CD14-positive monocyte (primary cell): ENCODE data around the gene AGK. TPM values are rescaled to one million over a fixed set of nuclear protein-coding genes. Genes with fewer than 3 reads are reported as not detected.

Experiments used
- DNase-seq, 3 donors: peaks; one replicate each; pipeline ENCODE4 v3.0.0-alpha.2; 2011 to 2022
- H2AFZ ChIP-seq: 2 replicates; pipeline ENCODE4 v1.6.0; 2012; ENCODE audit warnings: mild to moderate bottlenecking, low read depth, low read length, inconsistent platforms; ENCODE audit not compliant: insufficient read depth, poor library complexity, severe bottlenecking
- H3K27ac ChIP-seq, 2 donors: 1 replicate in 1 of 2; 2 replicates in 1 of 2; pipeline ENCODE4 v1.5.1; 2012 to 2013; ENCODE audit warnings: low read length in 2 of 2, control low read depth in 1 of 2, inconsistent platforms in 1 of 2, low read depth in 1 of 2, mild to moderate bottlenecking in 1 of 2
- H3K27me3 ChIP-seq, 2 donors: one replicate each; pipeline versions ENCODE4 v1.6.0 to v1.6.1; 2011 to 2013; ENCODE audit warnings: low read length in 2 of 2; ENCODE audit not compliant: control insufficient read depth in 2 of 2, insufficient read depth in 2 of 2
- H3K36me3 ChIP-seq, 2 donors: replicated peaks in 1 of 2; 1 replicate in 1 of 2; 2 replicates in 1 of 2; pipeline versions ENCODE4 v1.5.1 to v1.6.1; 2012 to 2013; ENCODE audit warnings: low read length in 2 of 2, control low read depth in 1 of 2, inconsistent platforms in 1 of 2, mild to moderate bottlenecking in 1 of 2; ENCODE audit not compliant: insufficient read depth in 2 of 2, control insufficient read depth in 1 of 2
- H3K4me1 ChIP-seq, 2 donors: 1 replicate in 1 of 2; 2 replicates in 1 of 2; pipeline versions ENCODE4 v1.5.1 to v1.6.1; 2012 to 2013; ENCODE audit warnings: low read length in 2 of 2, control low read depth in 1 of 2, inconsistent platforms in 1 of 2, mild to moderate bottlenecking in 1 of 2, moderate library complexity in 1 of 2; ENCODE audit not compliant: insufficient read depth in 2 of 2, control insufficient read depth in 1 of 2
- H3K4me2 ChIP-seq: replicated peaks from 2 replicates; pipeline ENCODE3; 2012; ENCODE audit warnings: low read length, moderate library complexity, mild to moderate bottlenecking; ENCODE audit not compliant: poor library complexity, severe bottlenecking; ENCODE audit errors: extremely low read depth
- H3K4me3 ChIP-seq, 3 experiments: fragments of 200-600 bp in 1 of 3; sonication (generic) in 1 of 3; replicated peaks in 1 of 3; 1 replicate in 2 of 3; 2 replicates in 1 of 3; pipeline ENCODE4 v1.5.1; 2011 to 2013; ENCODE audit warnings: low read length in 3 of 3, mild to moderate bottlenecking in 3 of 3, control low read depth in 2 of 3, low read depth in 2 of 3, inconsistent platforms in 1 of 3, moderate library complexity in 1 of 3
- H3K79me2 ChIP-seq: 2 replicates; pipeline ENCODE4 v1.6.0; 2012; ENCODE audit warnings: mild to moderate bottlenecking, control low read depth, inconsistent platforms, low read length, moderate library complexity; ENCODE audit not compliant: insufficient read depth
- H3K9ac ChIP-seq: 2 replicates; pipeline ENCODE4 v1.6.0; 2017; ENCODE audit warnings: low read length, mild to moderate bottlenecking; ENCODE audit not compliant: insufficient read depth, poor library complexity, severe bottlenecking
- H3K9me3 ChIP-seq, 2 donors: replicated peaks in 1 of 2; 1 replicate in 1 of 2; 2 replicates in 1 of 2; pipeline versions ENCODE4 v1.5.1 to v1.6.1; 2012 to 2013; ENCODE audit warnings: low read length in 2 of 2, control low read depth in 1 of 2; ENCODE audit not compliant: control insufficient read depth in 1 of 2, insufficient read depth in 1 of 2
- H4K20me1 ChIP-seq: 2 replicates; pipeline ENCODE4 v1.6.0; 2012; ENCODE audit warnings: mild to moderate bottlenecking, low read length, control low read depth, moderate library complexity; ENCODE audit not compliant: insufficient read depth
- H3K27ac Mint-ChIP-seq, 7 donors: one replicate each; pipeline ENCODE4 v1.8.0; 2020; ENCODE audit warnings: mild to moderate bottlenecking in 7 of 7, mixed read lengths in 7 of 7, moderate library complexity in 6 of 7, inconsistent platforms in 2 of 7
- H3K27me3 Mint-ChIP-seq, 3 donors: one replicate each; pipeline ENCODE4 v1.8.0; 2021 to 2022; ENCODE audit warnings: low read depth in 3 of 3, mild to moderate bottlenecking in 3 of 3, mixed read lengths in 3 of 3, moderate library complexity in 3 of 3, inconsistent platforms in 1 of 3
- H3K36me3 Mint-ChIP-seq, 2 donors: one replicate each; pipeline ENCODE4 v1.8.0; 2020; ENCODE audit warnings: mixed read lengths in 2 of 2, inconsistent platforms in 1 of 2, mild to moderate bottlenecking in 1 of 2
- H3K4me1 Mint-ChIP-seq: one replicate; pipeline ENCODE4 v1.8.0; 2020; ENCODE audit warnings: mild to moderate bottlenecking, mixed read lengths
- H3K4me3 Mint-ChIP-seq, 2 donors: one replicate each; pipeline ENCODE4 v1.8.0; 2020; ENCODE audit warnings: mild to moderate bottlenecking in 2 of 2, mixed read lengths in 2 of 2, moderate library complexity in 1 of 2
- H3K9me3 Mint-ChIP-seq, 7 donors: one replicate each; pipeline ENCODE4 v1.8.0; 2020 to 2022; ENCODE audit warnings: mixed read lengths in 7 of 7, mild to moderate bottlenecking in 6 of 7, moderate library complexity in 6 of 7, inconsistent platforms in 2 of 7
- WGBS: methylation state at CpG from one replicate; pipeline ENCODE4 v1.1.5; 2013; ENCODE audit warnings: missing lambda C conversion rate; ENCODE audit not compliant: insufficient coverage; 5-methylcytosine and 5-hydroxymethylcytosine counted together
- intact Hi-C, 2 donors: fragments of 100-400 bp; cut with micrococcal nuclease; formaldehyde crosslinking; loops; one replicate each; pipeline versions ENCODE4 v1.15.0 to v1.15.1; 2023
- polyA plus RNA-seq, 3 donors: library from polyadenylated mRNA; depleted of rRNA in 1 of 3; unstranded in 2 of 3; stranded (reverse) in 1 of 3; fragments of 300-500 nt in 2 of 3; fragments of >200 nt in 1 of 3; fragmentation: Illumina TruSeq in 2 of 3; gene quantifications; 1 replicate in 2 of 3; 2 replicates in 1 of 3; pipeline ENCODE4 v1.2.3, GENCODE V29; 2012 to 2021
- TF ChIP-seq, protein P1 (sequence below): fragments of 200-600 bp; IDR thresholded peaks from one replicate; pipeline ENCODE4 v1.8.0; 2022; ENCODE audit warnings: antibody characterized with exemption, mild to moderate bottlenecking

The AGK gene
- polyA plus RNA-seq, 3 donors: 10.0 to 11.0 (median 11.0) TPM

DNA sequence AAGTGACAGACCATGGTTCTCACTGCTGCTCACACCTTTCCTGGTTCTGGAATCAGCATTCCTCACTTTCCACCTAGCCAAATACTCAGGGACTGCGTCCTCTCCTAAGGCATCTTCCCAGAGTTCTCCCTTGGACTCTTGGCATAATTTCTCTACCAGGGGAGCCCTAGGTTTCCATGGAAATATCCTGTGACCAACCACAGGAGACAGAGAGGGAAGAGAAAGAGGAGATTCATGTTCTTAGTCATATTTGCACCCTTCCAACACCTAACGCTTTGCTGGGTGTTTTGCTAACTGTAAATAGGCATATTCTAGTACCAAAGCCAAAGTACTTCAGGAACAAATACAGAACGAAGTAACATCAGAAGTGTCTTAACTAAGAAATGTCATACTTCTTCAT, 122.1 kb downstream of the AGK start:
- peaks cover 0 to 2% (median 1%) of the 10 kb centered on the region in 3 donors for H3K27me3 Mint-ChIP-seq
- Histone ChIP-seq H3K4me3 (no peak overlapping the region), H4K20me1 (no peaks in the 10 kb centered on the region), H3K4me1 (peaks cover 31 to 35% of the 10 kb centered on the region in 2 donors), H3K9me3 (peaks cover 0 to 3% of the 10 kb centered on the region in 2 donors), H3K27ac (no peak overlapping the region), H3K27me3 (no peaks in the 10 kb centered on the region), H3K4me2 (no peak overlapping the region), H3K79me2 (no peaks in the 10 kb centered on the region), H2AFZ (no peak overlapping the region), H3K9ac (no peak overlapping the region), H3K36me3 (no peaks in the 10 kb centered on the region)
- WGBS: no CpG with 5 or more reads among the region's 3 CpGs
- H3K4me1 Mint-ChIP-seq: peaks cover 39% of the 10 kb centered on the region
- H3K36me3 Mint-ChIP-seq: peaks cover 0 to 8% of the 10 kb centered on the region in 2 donors
- intact Hi-C loops: no loop called here
- TF ChIP-seq, protein P1, sequence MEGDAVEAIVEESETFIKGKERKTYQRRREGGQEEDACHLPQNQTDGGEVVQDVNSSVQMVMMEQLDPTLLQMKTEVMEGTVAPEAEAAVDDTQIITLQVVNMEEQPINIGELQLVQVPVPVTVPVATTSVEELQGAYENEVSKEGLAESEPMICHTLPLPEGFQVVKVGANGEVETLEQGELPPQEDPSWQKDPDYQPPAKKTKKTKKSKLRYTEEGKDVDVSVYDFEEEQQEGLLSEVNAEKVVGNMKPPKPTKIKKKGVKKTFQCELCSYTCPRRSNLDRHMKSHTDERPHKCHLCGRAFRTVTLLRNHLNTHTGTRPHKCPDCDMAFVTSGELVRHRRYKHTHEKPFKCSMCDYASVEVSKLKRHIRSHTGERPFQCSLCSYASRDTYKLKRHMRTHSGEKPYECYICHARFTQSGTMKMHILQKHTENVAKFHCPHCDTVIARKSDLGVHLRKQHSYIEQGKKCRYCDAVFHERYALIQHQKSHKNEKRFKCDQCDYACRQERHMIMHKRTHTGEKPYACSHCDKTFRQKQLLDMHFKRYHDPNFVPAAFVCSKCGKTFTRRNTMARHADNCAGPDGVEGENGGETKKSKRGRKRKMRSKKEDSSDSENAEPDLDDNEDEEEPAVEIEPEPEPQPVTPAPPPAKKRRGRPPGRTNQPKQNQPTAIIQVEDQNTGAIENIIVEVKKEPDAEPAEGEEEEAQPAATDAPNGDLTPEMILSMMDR: no peak
- no peak for DNase-seq
- peaks cover 0 to 4% (median 0%) of the 10 kb centered on the region in 7 donors for H3K9me3 Mint-ChIP-seq
- H3K4me3 Mint-ChIP-seq: no peak overlapping the region
- H3K27ac Mint-ChIP-seq: no peak overlapping the region

DNA sequence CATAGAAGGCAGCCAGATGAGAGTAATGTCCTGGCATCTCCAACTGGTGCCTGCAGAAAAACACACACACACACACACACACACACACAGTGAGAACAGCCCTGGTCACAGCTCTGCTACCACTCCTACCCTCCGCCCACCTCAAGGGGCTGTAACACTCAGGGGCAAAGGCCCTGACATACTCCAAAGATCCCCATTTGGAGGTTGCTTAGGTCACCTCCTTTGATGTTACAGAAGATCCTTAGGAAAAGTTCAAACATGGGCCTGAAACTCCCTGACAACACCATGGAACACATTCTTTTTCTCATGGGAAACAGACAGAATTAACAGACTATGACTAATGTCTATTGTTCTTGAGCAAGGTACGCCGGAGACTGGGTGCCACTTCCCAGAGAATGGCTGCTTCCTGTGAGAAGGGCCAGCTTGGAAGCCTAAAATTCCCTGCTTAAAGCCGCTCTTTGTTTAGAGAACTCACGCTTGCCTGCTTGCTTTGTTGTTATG, 123.0 kb downstream of the AGK start:
- Histone ChIP-seq H3K9me3 (peaks cover 0 to 3% of the 10 kb centered on the region in 2 donors), H3K4me2 (no peak overlapping the region), H4K20me1 (no peaks in the 10 kb centered on the region), H3K27me3 (no peaks in the 10 kb centered on the region), H3K4me1 (peaks cover 31 to 35% of the 10 kb centered on the region in 2 donors), H3K27ac (no peak overlapping the region), H3K36me3 (no peaks in the 10 kb centered on the region), H3K79me2 (no peaks in the 10 kb centered on the region), H3K9ac (no peak overlapping the region), H2AFZ (no peak overlapping the region), H3K4me3 (no peak overlapping the region)
- peak in 1 of 3 donors; percentile 33 for DNase-seq
- Mint-ChIP-seq H3K4me1 (peaks cover 39% of the 10 kb centered on the region), H3K4me3 (no peak overlapping the region), H3K9me3 (peaks cover 0 to 4% (median 0%) of the 10 kb centered on the region in 7 donors), H3K27me3 (no peaks in the 10 kb centered on the region), H3K36me3 (peaks cover 0 to 6% of the 10 kb centered on the region in 2 donors), H3K27ac (peak overlapping the region in 2 of 7 donors; percentile 24 to 27)
- TF ChIP-seq, protein P1: no peak
- no CpG with 5 or more reads among the region's 5 CpGs for WGBS
- intact Hi-C loops: no loop called here
